Parathyroid adenoma (tissue), 2 donors: ENCODE data around the gene RANBP3.

Experiments used
- H2AFZ ChIP-seq: fragments of 300-600 bp; sonication (generic); one replicate; pipeline ENCODE4 v1.7.0; 2017; ENCODE audit warnings: antibody characterized with exemption, mild to moderate bottlenecking
- H3K27ac ChIP-seq: fragments of 300-600 bp; sonication (generic); one replicate; pipeline ENCODE4 v1.7.0; 2017
- H3K27me3 ChIP-seq: fragments of 300-600 bp; sonication (generic); one replicate; pipeline ENCODE4 v1.7.0; 2017; ENCODE audit warnings: low read length; ENCODE audit not compliant: control insufficient read depth, insufficient read depth
- H3K36me3 ChIP-seq: fragments of 300-600 bp; sonication (generic); one replicate; pipeline ENCODE4 v1.7.0; 2017; ENCODE audit warnings: low read length; ENCODE audit not compliant: control insufficient read depth, insufficient read depth
- H3K4me1 ChIP-seq: fragments of 300-600 bp; sonication (generic); one replicate; pipeline ENCODE4 v1.7.0; 2017; ENCODE audit warnings: control low read depth
- H3K4me2 ChIP-seq: fragments of 300-600 bp; sonication (generic); one replicate; pipeline ENCODE4 v1.7.0; 2017; ENCODE audit warnings: low read length
- H3K4me3 ChIP-seq: fragments of 300-600 bp; sonication (generic); one replicate; pipeline ENCODE4 v1.7.0; 2017; ENCODE audit warnings: low read depth, low read length
- H3K79me2 ChIP-seq: fragments of 300-600 bp; sonication (generic); one replicate; pipeline ENCODE4 v1.7.0; 2017; ENCODE audit warnings: control low read depth
- H3K9ac ChIP-seq: fragments of 300-600 bp; sonication (generic); one replicate; pipeline ENCODE4 v1.7.0; 2017; ENCODE audit warnings: mild to moderate bottlenecking
- H3K9me3 ChIP-seq: fragments of 300-600 bp; sonication (generic); one replicate; pipeline ENCODE4 v1.7.0; 2017; ENCODE audit warnings: low read length; ENCODE audit not compliant: control insufficient read depth
- CTCF ChIP-seq: fragments of 300-600 bp; sonication (generic); IDR thresholded peaks from one replicate; pipeline ENCODE4 v1.7.0; 2017; ENCODE audit warnings: antibody characterized with exemption, mild to moderate bottlenecking
- donor health status: primary hyperparathyroidism.

The RANBP3 gene

DNA sequence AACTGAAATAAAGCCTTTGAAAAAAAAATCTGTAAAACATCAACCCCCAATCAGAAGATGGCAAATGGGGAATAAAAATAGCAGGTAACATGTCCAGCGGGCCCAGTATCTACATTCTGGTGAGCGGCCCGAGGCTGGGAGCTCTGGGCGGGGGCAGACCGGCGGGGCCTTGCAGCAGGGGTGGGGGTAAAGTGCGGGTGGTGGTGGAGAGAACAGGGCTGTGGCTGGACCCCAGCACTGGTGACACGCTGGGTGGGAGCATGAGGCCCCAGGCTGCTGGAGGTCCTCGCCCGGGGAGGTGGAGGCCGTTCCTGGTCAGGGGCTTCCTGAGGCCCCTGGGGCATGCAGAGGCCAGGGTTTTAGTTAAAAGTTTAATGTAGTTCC lies 62.2 kb downstream of the RANBP3 start:
- no peak overlapping the region for H3K27ac ChIP-seq
- no peaks in the 10 kb centered on the region for H3K9me3 ChIP-seq
- H3K9ac ChIP-seq, result no peak overlapping the region
- H3K4me3 ChIP-seq, result no peak overlapping the region
- H2AFZ ChIP-seq, result no peak overlapping the region
- H3K36me3 ChIP-seq, result no peaks in the 10 kb centered on the region
- no peak overlapping the region for H3K4me2 ChIP-seq
- H3K4me1 ChIP-seq, result peaks cover 3% of the 10 kb centered on the region
- TF ChIP-seq CTCF, result no peak
- no peaks in the 10 kb centered on the region for H3K27me3 ChIP-seq
- H3K79me2 ChIP-seq, result no peaks in the 10 kb centered on the region

- Histone ChIP-seq H3K4me3 (no peak overlapping the region), H3K79me2 (no peaks in the 10 kb centered on the region), H3K4me2 (no peak overlapping the region), H3K9ac (no peak overlapping the region), H3K27me3 (no peaks in the 10 kb centered on the region), H3K27ac (no peak overlapping the region), H3K4me1 (peaks cover 3% of the 10 kb centered on the region), H3K36me3 (no peaks in the 10 kb centered on the region), H3K9me3 (no peaks in the 10 kb centered on the region), H2AFZ (no peak overlapping the region)
- TF ChIP-seq CTCF, result no peak
These were observed 62.8 kb downstream of the RANBP3 start for GRCh38 chr19:5914946-5915781.

DNA sequence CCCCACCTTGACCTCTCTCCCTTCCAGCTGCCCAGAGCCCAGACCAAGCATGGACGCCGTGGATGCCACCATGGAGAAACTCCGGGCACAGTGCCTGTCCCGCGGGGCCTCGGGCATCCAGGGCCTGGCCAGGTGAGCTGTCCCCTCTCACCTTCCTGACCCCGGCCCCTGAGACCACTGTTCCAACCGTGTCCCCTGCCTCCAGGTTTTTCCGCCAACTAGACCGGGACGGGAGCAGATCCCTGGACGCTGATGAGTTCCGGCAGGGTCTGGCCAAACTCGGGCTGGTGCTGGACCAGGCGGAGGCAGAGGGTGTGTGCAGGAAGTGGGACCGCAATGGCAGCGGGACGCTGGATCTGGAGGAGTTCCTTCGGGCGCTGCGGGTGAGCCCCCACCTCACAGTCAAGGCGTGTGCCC lies 63.6 kb downstream of the RANBP3 start:
- Histone ChIP-seq H3K36me3 (no peaks in the 10 kb centered on the region), H2AFZ (no peak overlapping the region), H3K4me1 (peaks cover 3% of the 10 kb centered on the region), H3K79me2 (no peaks in the 10 kb centered on the region), H3K9ac (no peak overlapping the region), H3K9me3 (no peaks in the 10 kb centered on the region), H3K27ac (no peak overlapping the region), H3K27me3 (no peaks in the 10 kb centered on the region), H3K4me2 (no peak overlapping the region), H3K4me3 (no peak overlapping the region)
- TF ChIP-seq CTCF, result no peak

DNA sequence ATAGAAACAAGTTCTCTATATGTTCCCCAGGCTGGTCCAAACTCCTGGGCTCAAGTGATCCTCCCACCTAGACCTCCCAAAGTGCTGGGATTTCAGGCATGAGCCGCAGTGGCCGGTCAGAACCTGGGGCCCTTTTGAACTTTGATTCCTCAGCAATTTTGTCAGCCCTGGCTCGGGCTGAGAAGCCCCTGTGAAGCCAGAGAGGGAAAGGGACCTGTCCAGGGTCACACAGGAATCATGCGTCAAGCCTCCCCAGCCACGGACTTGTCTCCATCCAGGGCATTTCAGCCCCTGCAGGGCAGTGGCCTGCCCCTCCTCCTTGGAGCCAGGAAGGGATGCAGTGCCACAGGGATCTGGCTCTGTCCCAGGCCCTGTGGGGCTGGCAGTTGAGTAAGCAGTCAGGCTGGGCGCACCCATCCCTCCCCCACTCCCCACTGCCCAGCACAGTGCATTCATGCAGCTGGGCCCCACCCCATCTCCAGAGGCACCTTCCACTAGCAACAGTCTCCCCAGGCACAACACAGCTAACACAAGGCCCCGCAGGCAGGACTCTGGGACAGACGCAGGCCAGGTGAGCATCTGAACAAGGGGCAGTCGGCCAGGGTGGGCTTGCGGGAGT lies 64.1 kb downstream of the RANBP3 start, which contains the start of gene CAPS:
CAPS (plus strand) TSS at position 516 of the 619 bp plus-strand sequence. CDS start 153 bp downstream, outside the sequence.
- no peak within 1 kb of the TSS for H3K9ac ChIP-seq
- H2AFZ ChIP-seq, result no peak within 1 kb of the TSS
- no peaks in the 10 kb centered on the region for H3K9me3 ChIP-seq
- peaks cover 3% of the 10 kb centered on the region for H3K4me1 ChIP-seq
- H3K36me3 ChIP-seq, result no peaks in the 10 kb centered on the region
- TF ChIP-seq CTCF, result no peak
- H3K27ac ChIP-seq, result no peak within 1 kb of the TSS
- H3K4me2 ChIP-seq, result no peak within 1 kb of the TSS
- H3K4me3 ChIP-seq, result no peak within 1 kb of the TSS
- no peaks in the 10 kb centered on the region for H3K27me3 ChIP-seq
- no peaks in the 10 kb centered on the region for H3K79me2 ChIP-seq
